HFFc6 (cell line): ENCODE results near the gene PPP1R1A. TPM values are rescaled to one million over a fixed set of nuclear protein-coding genes. Genes with fewer than 3 reads are reported as not detected.

Experiments
- DNase-seq: peaks from one replicate; pipeline ENCODE4 v3.0.0-alpha.2; 2018
- H3K27ac Mint-ChIP-seq: 2 replicates; pipeline ENCODE4 v1.8.0; 2020; ENCODE audit warnings: mild to moderate bottlenecking, mixed read lengths
- H3K27me3 Mint-ChIP-seq: 2 replicates; pipeline ENCODE4 v1.8.0; 2021; ENCODE audit warnings: mild to moderate bottlenecking, moderate library complexity, mixed read lengths; ENCODE audit not compliant: insufficient read depth
- H3K36me3 Mint-ChIP-seq: 2 replicates; pipeline ENCODE4 v1.8.0; 2021; ENCODE audit warnings: low read depth, mixed read lengths
- H3K4me1 Mint-ChIP-seq: 2 replicates; pipeline ENCODE4 v1.8.0; 2020; ENCODE audit warnings: low read depth, mixed read lengths
- H3K4me3 Mint-ChIP-seq: 2 replicates; pipeline ENCODE4 v1.8.0; 2020; ENCODE audit warnings: mild to moderate bottlenecking, moderate library complexity, mixed read lengths
- H3K9me3 Mint-ChIP-seq: 2 replicates; pipeline ENCODE4 v1.8.0; 2020; ENCODE audit warnings: mild to moderate bottlenecking, mixed read lengths
- CTCF ChIP-seq: fragments of 200-600 bp; sonication (generic); IDR thresholded peaks from 2 replicates; pipeline ENCODE4 v1.5.0; 2021; ENCODE audit warnings: antibody characterized with exemption, mild to moderate bottlenecking
- total RNA-seq, 6 experiments: library from RNA; stranded (reverse); fragmentation: NEBNext Ultra II Directional; extraction: Animal tissue kit (Norgen Biotek cat#: 25700); gene quantifications; 2 replicates in 1 of 6; 3 replicates in 5 of 6; pipeline ENCODE4 v1.2.3, GENCODE V29; 2021

PPP1R1A gene
- total RNA-seq, 6 experiments from 2014 or later: not detected

GRCh38 chr12:54616933-54617680 lies 28.6 kb upstream of the PPP1R1A start:
- no peak for TF ChIP-seq CTCF
- H3K36me3 Mint-ChIP-seq: no peaks in the 10 kb centered on the region
- H3K4me1 Mint-ChIP-seq: no peaks in the 10 kb centered on the region
- no peak overlapping the region for H3K27ac Mint-ChIP-seq
- H3K4me3 Mint-ChIP-seq: no peak overlapping the region
- H3K9me3 Mint-ChIP-seq: no peaks in the 10 kb centered on the region
- no peak for DNase-seq
- H3K27me3 Mint-ChIP-seq: peaks cover 9% of the 10 kb centered on the region

- no peak for TF ChIP-seq CTCF
- no peak for DNase-seq
- Mint-ChIP-seq H3K9me3 (no peaks in the 10 kb centered on the region), H3K4me1 (no peaks in the 10 kb centered on the region), H3K36me3 (no peaks in the 10 kb centered on the region), H3K4me3 (no peak overlapping the region), H3K27me3 (peaks cover 25% of the 10 kb centered on the region), H3K27ac (no peak overlapping the region)
Measured at GRCh38 chr12:54612225-54612750, 23.8 kb upstream of the PPP1R1A start.

- no peak for DNase-seq
- Mint-ChIP-seq H3K4me1 (no peaks in the 10 kb centered on the region), H3K36me3 (no peaks in the 10 kb centered on the region), H3K4me3 (no peak overlapping the region), H3K9me3 (no peaks in the 10 kb centered on the region), H3K27me3 (peaks cover 25% of the 10 kb centered on the region), H3K27ac (no peak overlapping the region)
- TF ChIP-seq CTCF: no peak
Measured at GRCh38 chr12:54611715-54612149, 23.3 kb upstream of the PPP1R1A start.

- no peak for DNase-seq
- TF ChIP-seq CTCF: no peak
- Mint-ChIP-seq H3K4me3 (no peak overlapping the region), H3K36me3 (no peaks in the 10 kb centered on the region), H3K9me3 (no peaks in the 10 kb centered on the region), H3K4me1 (no peaks in the 10 kb centered on the region), H3K27ac (no peak overlapping the region), H3K27me3 (peaks cover 29% of the 10 kb centered on the region)
Measured at GRCh38 chr12:54608769-54609168, 20.3 kb upstream of the PPP1R1A start.

GRCh38 chr12:54608156-54608555 lies 19.7 kb upstream of the PPP1R1A start:
- no peak overlapping the region for H3K4me3 Mint-ChIP-seq
- no peaks in the 10 kb centered on the region for H3K9me3 Mint-ChIP-seq
- H3K27me3 Mint-ChIP-seq: peaks cover 27% of the 10 kb centered on the region
- no peak for DNase-seq
- TF ChIP-seq CTCF: no peak
- H3K27ac Mint-ChIP-seq: no peak overlapping the region
- no peaks in the 10 kb centered on the region for H3K36me3 Mint-ChIP-seq
- H3K4me1 Mint-ChIP-seq: 0 out of 2 replicates have a peak, but pooled peaks cover 3% of the 10 kb centered on the region
